HepG2 (cell line): ENCODE measurements around the gene ALDOA. TPM values are rescaled to one million over a fixed set of nuclear protein-coding genes. Genes with fewer than 3 reads are reported as not detected.
A peak's percentile ranks its signal among the peaks of the same experiment; 100 is the strongest.

Experiments
- BCL6 ChIP-seq: IDR thresholded peaks from 2 replicates; pipeline ENCODE4 v1.6.1; 2016; ENCODE audit warnings: missing genetic modification reagents, missing compliant biosample characterization
- BORCS8-MEF2B ChIP-seq: sonication (generic); formaldehyde crosslinking; IDR thresholded peaks from 2 replicates; pipeline ENCODE4 v1.8.0; 2022; ENCODE audit warnings: mild to moderate bottlenecking, missing genetic modification reagents
- E2F2 ChIP-seq: sonication (generic); formaldehyde crosslinking; IDR thresholded peaks from 2 replicates; pipeline ENCODE4 v1.4.0; 2020; ENCODE audit warnings: missing genetic modification reagents, borderline replicate concordance
- FOSL1 ChIP-seq: sonication (generic); formaldehyde crosslinking; IDR thresholded peaks from 2 replicates; pipeline ENCODE4 v1.9.0; 2021; ENCODE audit warnings: missing genetic modification reagents, borderline replicate concordance
- HDAC2 ChIP-seq: sonication (generic); formaldehyde crosslinking; IDR thresholded peaks from 2 replicates; pipeline ENCODE4 v1.4.0; 2020; ENCODE audit warnings: missing genetic modification reagents
- KAT8 ChIP-seq: IDR thresholded peaks from 2 replicates; pipeline ENCODE4 v1.6.1; 2016; ENCODE audit warnings: missing genetic modification reagents, missing compliant biosample characterization
- MAFK ChIP-seq, 2 experiments: IDR thresholded peaks in 1 of 2; conservative IDR thresholded peaks in 1 of 2; 2 replicates each; pipeline ENCODE4 v1.6.1; 2011; ENCODE audit warnings: improper control_type of control experiment in 2 of 2, low read length in 2 of 2
- MXD1 ChIP-seq: sonication (generic); formaldehyde crosslinking; IDR thresholded peaks from 2 replicates; pipeline ENCODE4 v1.4.0; 2020; ENCODE audit warnings: mild to moderate bottlenecking, missing genetic modification reagents
- NFRKB ChIP-seq: fragments of 450-650 bp; IDR thresholded peaks from 2 replicates; pipeline ENCODE4 v1.6.1; 2017
- NONO ChIP-seq, 2 experiments: fragments of 450-650 bp in 1 of 2; sonication (generic) in 1 of 2; formaldehyde crosslinking in 1 of 2; IDR thresholded peaks in 1 of 2; conservative IDR thresholded peaks in 1 of 2; 2 replicates each; pipeline versions ENCODE4 v1.6.1 to v1.8.0; 2017 to 2022; ENCODE audit warnings: mild to moderate bottlenecking in 1 of 2, missing genetic modification reagents in 1 of 2, moderate library complexity in 1 of 2
- NRL ChIP-seq: sonication (generic); formaldehyde crosslinking; IDR thresholded peaks from 2 replicates; pipeline ENCODE4 v1.5.0; 2020; ENCODE audit warnings: missing genetic modification reagents, mild to moderate bottlenecking, moderate library complexity, borderline replicate concordance
- PPARG ChIP-seq: conservative IDR thresholded peaks from 2 replicates; pipeline ENCODE4 v1.6.1; 2016; ENCODE audit warnings: missing biosample characterization, missing genetic modification reagents
- RELA ChIP-seq: sonication (generic); formaldehyde crosslinking; IDR thresholded peaks from 2 replicates; pipeline ENCODE4 v1.4.0; 2020; ENCODE audit warnings: missing genetic modification reagents
- SKI ChIP-seq: fragments of 450-650 bp; IDR thresholded peaks from one replicate; pipeline ENCODE4 v1.6.1; 2018; ENCODE audit warnings: mild to moderate bottlenecking; ENCODE audit not compliant: partially characterized antibody
- SMAD3 ChIP-seq: sonication (generic); formaldehyde crosslinking; IDR thresholded peaks from 2 replicates; pipeline ENCODE4 v1.4.0; 2020; ENCODE audit warnings: missing genetic modification reagents
- TEAD2 ChIP-seq: sonication (generic); formaldehyde crosslinking; IDR thresholded peaks from 2 replicates; pipeline ENCODE4 v1.9.0; 2021; ENCODE audit warnings: missing genetic modification reagents
- ZFP36L1 ChIP-seq: sonication (generic); formaldehyde crosslinking; IDR thresholded peaks from 2 replicates; pipeline ENCODE4 v1.8.0; 2022; ENCODE audit warnings: mild to moderate bottlenecking, missing genetic modification reagents, moderate library complexity
- ZGPAT ChIP-seq: IDR thresholded peaks from 2 replicates; pipeline ENCODE4 v1.6.1; 2016; ENCODE audit warnings: mild to moderate bottlenecking
- ZNF10 ChIP-seq: sonication (generic); formaldehyde crosslinking; IDR thresholded peaks from 2 replicates; pipeline ENCODE4 v1.4.0; 2020; ENCODE audit warnings: mild to moderate bottlenecking, low read depth, missing genetic modification reagents, borderline replicate concordance
- ZNF224 ChIP-seq: sonication (generic); formaldehyde crosslinking; IDR thresholded peaks from 2 replicates; pipeline ENCODE4 v1.5.0; 2020; ENCODE audit warnings: mild to moderate bottlenecking, missing genetic modification reagents
- ZNF263 ChIP-seq: sonication (generic); formaldehyde crosslinking; IDR thresholded peaks from 2 replicates; pipeline ENCODE4 v1.4.0; 2020; ENCODE audit warnings: missing genetic modification reagents
- ZNF281 ChIP-seq: sonication (generic); formaldehyde crosslinking; IDR thresholded peaks from 2 replicates; pipeline ENCODE4 v1.4.0; 2020; ENCODE audit warnings: missing genetic modification reagents, borderline replicate concordance
- ZNF430 ChIP-seq: sonication (generic); formaldehyde crosslinking; IDR thresholded peaks from 2 replicates; pipeline ENCODE4 v1.9.0; 2021; ENCODE audit warnings: mild to moderate bottlenecking, missing genetic modification reagents
- ZNF446 ChIP-seq: sonication (generic); formaldehyde crosslinking; IDR thresholded peaks from 2 replicates; pipeline ENCODE4 v1.5.0; 2020; ENCODE audit warnings: mild to moderate bottlenecking, missing genetic modification reagents
- ZNF460 ChIP-seq: sonication (generic); formaldehyde crosslinking; IDR thresholded peaks from 2 replicates; pipeline ENCODE4 v1.5.1; 2020; ENCODE audit warnings: missing genetic modification reagents, mild to moderate bottlenecking, borderline replicate concordance
- polyA plus RNA-seq, 8 experiments: library from polyadenylated mRNA; depleted of rRNA in 3 of 8; stranded (reverse) in 7 of 8; unstranded in 1 of 8; fragments of >200 nt; fragmentation: Illumina TruSeq in 4 of 8; extraction: Trizol in 4 of 8; gene quantifications; 2 replicates each; pipeline versions ENCODE4 v1.2.1 to v1.2.3, GENCODE V29; 2011 to 2016; ENCODE audit warnings: low read depth in 4 of 8, missing spikeins in 1 of 8, mixed read lengths in 1 of 8; ENCODE audit not compliant: insufficient read depth in 1 of 8
- total RNA-seq, 5 experiments: library from RNA; depleted of rRNA; stranded (reverse); fragments of >200 nt; fragmentation: Illumina TruSeq; extraction: Trizol; gene quantifications; 2 replicates each; pipeline ENCODE4 v1.2.3, GENCODE V29; 2016; ENCODE audit warnings: low read depth in 1 of 5

ALDOA gene
- total and polyA plus RNA-seq, 2 of the 13 experiments (the other 11 are each of a cell fraction or from before 2014, with no cell fraction given), result 925 to 1,884 TPM

- TF ChIP-seq E2F2 (CRISPR knock-in tag) (no peak; the same call in 1 of the 2 replicates), TEAD2 (CRISPR knock-in tag) (no peak; the same call in none of the 2 replicates), SKI (peak; percentile 60), BCL6 (CRISPR knock-in tag) (peak; percentile 67; the same call in 1 of the 2 replicates), FOSL1 (no peak), ZNF281 (CRISPR knock-in tag) (peak; percentile 98), ZNF446 (CRISPR knock-in tag) (peak; percentile 99), MAFK (conservative IDR thresholded peaks at IDR 0.05 in 1 of 2, IDR thresholded peaks at IDR 0.05 in 1 of 2; ENCODE audit: low read length in 2 of 2) (peak; percentile 65 to 88), PPARG (CRISPR knock-in tag) (peak; percentile 82), KAT8 (CRISPR knock-in tag) (peak; percentile 92), ZFP36L1 (CRISPR knock-in tag) (peak; percentile 97), ZNF224 (peak; percentile 82), NRL (CRISPR knock-in tag) (peak; percentile 98), RELA (CRISPR knock-in tag) (peak; percentile 90; the same call in 1 of the 2 replicates), ZNF430 (CRISPR knock-in tag) (peak; percentile 98), SMAD3 (CRISPR knock-in tag) (peak; percentile 71; the same call in 1 of the 2 replicates), ZGPAT (CRISPR knock-in tag) (peak; percentile 99), ZNF10 (CRISPR knock-in tag) (no peak), NONO (IDR thresholded peaks at IDR 0.05) (no peak), NONO (CRISPR knock-in tag; conservative IDR thresholded peaks at IDR 0.05) (peak; percentile 97), ZNF460 (CRISPR knock-in tag) (peak; percentile 75; the same call in 1 of the 2 replicates), HDAC2 (peak; percentile 93), NFRKB (no peak), BORCS8-MEF2B (peak; percentile 85), MXD1 (peak; percentile 96), ZNF263 (CRISPR knock-in tag) (peak; percentile 79)
Measured at GRCh38 chr16:30065102-30065942, at the start of gene ALDOA (continued).
